GM10266 (cell line): ENCODE results near the gene SPATA2.

Experiments
- DNase-seq: peaks from one replicate; pipeline ENCODE4 v3.0.0; 2012; ENCODE audit errors: extremely low spot score
- CTCF ChIP-seq: IDR thresholded peaks from 2 replicates; pipeline ENCODE4 v1.5.1; 2012; ENCODE audit warnings: mild to moderate bottlenecking, low read depth; ENCODE audit not compliant: control insufficient read depth, insufficient read depth; ENCODE audit errors: missing control alignments

SPATA2 gene

GRCh38 chr20:49886571-49887213, 28.6 kb downstream of the SPATA2 start:
- no peak for TF ChIP-seq CTCF
- no peak for DNase-seq

- no peak for DNase-seq
- no peak for TF ChIP-seq CTCF
Observed at GRCh38 chr20:49885558-49886332, 29.6 kb downstream of the SPATA2 start.

DNA sequence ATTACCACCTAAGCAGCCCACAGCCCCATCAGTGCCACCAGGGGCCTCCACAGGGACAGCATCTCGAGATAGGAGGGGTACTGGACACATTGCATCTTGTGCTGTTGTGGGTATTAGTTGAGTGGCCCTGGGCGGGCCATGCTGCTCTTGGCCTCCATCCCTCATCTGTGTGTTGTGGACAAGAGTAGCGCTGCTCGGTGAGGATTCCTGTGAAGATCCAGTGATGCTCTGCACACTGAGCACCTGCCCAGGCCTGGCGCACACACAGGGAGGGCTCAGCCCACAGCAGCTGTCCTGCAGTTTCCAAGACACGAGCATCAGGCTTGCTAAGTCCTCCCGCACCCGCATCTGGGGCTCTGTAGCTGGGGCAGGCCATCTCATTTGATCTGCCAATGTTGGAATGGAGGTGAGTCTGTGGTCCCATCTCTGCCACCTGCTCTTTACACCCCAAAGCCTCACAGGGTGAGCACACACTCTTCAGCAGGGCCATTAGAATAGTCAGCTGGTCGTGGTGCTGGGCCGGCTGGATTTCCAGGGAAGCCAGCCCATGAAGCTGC, 32.0 kb downstream of the SPATA2 start:
- no peak for TF ChIP-seq CTCF
- DNase-seq = no peak

GRCh38 chr20:49882171-49882970, 33.0 kb downstream of the SPATA2 start:
- DNase-seq = no peak
- TF ChIP-seq CTCF = no peak

DNA sequence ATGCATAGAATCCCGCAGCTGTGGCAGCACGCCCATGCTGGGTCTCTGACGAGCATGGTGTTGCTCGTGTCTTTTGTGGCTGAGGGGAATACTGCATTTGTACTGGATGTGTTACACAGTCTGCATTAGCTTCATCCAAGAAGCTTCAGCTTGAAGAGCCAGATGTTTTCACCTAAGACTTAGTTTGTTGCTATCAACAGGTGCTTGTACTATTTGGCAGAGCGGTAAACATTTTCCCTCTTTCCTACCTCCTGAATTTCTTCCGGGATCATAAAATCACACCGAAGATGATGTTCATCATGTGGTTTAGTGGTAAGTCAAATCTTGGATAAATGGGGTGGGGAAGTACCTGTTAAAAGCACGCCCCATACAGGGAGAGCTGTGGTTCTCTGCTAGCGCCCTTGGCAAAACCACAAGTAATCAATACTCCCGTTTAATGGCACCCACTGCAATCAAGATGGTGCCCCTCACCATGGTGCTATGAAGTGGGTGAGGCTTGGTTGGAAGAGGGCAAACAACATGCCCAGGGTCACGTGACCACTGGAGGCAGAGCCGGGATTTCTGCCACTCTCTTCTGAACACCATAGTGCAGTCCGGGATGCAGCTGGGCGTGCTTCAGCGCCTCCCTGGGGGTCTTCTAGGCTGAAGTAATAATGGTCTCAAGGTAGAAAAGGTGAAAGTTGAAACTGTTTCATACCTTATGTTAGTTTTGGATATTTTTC, 34.4 kb downstream of the SPATA2 start:
- no peak for DNase-seq
- TF ChIP-seq CTCF = no peak

DNA sequence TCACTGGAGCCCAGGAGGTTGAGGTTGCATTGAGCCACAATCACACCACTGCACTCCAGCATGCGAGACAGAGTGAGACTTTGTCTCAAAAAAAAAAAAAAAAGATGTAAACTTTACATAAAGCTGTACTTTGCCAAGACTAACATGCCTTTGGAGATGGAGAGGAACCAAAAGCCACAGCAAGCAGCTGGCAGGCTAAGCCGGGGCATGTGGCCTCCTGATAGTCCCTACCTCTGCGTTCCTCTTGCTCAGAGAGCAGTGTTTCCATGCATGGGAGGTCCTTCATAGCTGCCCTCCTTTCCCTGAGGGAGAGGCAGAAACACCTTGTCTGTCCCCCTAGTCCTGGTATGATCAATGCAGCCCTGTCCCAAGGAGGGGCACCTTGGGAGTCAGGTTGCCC, 35.2 kb downstream of the SPATA2 start:
- DNase-seq = no peak
- TF ChIP-seq CTCF = no peak
